Measurements from ENCODE around the gene EFNA5. TPM values are rescaled to one million over a fixed set of nuclear protein-coding genes. Genes with fewer than 3 reads are reported as not detected.
A peak's percentile ranks its signal among the peaks of the same experiment; 100 is the strongest.

Gene EFNA5
- total and polyA plus RNA-seq, 10 of the 15 experiments (the other 5 are each of a cell fraction or from before 2014, with no cell fraction given) = 0.19 to 12.6 (median 3.9) TPM

- TF ChIP-seq SIN3A (IDR thresholded peaks at IDR 0.05; ENCODE audit: low read depth, low read length) (no peak), PAX5 (IDR thresholded peaks at IDR 0.05; ENCODE audit: borderline replicate concordance, low read depth, low read length) (peak; percentile 86), PBX3 (IDR thresholded peaks at IDR 0.05; ENCODE audit: insufficient replicate concordance, low read depth, low read length) (no peak), IKZF2 (IDR thresholded peaks at IDR 0.05) (peak; percentile 96), MXI1 (IDR thresholded peaks at IDR 0.05; ENCODE audit: low read depth, low read length) (no peak), ELK1 (IDR thresholded peaks at IDR 0.05; ENCODE audit: low read depth, low read length) (no peak), MAX (IDR thresholded peaks at IDR 0.05; ENCODE audit: low read depth, low read length) (no peak), TCF3 (IDR thresholded peaks at IDR 0.05; ENCODE audit: borderline replicate concordance, insufficient read depth, low read depth, low read length) (peak; percentile 16; the same call in 1 of the 2 replicates), POLR2AphosphoS2 (IDR thresholded peaks at IDR 0.05; ENCODE audit: low read depth, low read length) (no peak), MTA3 (IDR thresholded peaks at IDR 0.05; ENCODE audit: borderline replicate concordance, low read length) (peak; percentile 66; the same call in 1 of the 2 replicates), BCL11A (IDR thresholded peaks at IDR 0.05; ENCODE audit: low read depth, low read length) (peak; percentile 88), MYB (IDR thresholded peaks at IDR 0.05; ENCODE audit: borderline replicate concordance, low read depth, low read length) (no peak), ASH2L (IDR thresholded peaks at IDR 0.05; ENCODE audit: borderline replicate concordance, low read depth) (peak; percentile 96; the same call in 1 of the 2 replicates), ETV6 (conservative IDR thresholded peaks at IDR 0.05 in 1 of 2, IDR thresholded peaks at IDR 0.05 in 1 of 2; ENCODE audit: borderline replicate concordance in 1 of 2, low read depth in 1 of 2) (peak in 1 of 2 experiments; percentile 97; a peak in 2 of 4 replicates), RCOR1 (conservative IDR thresholded peaks at IDR 0.05; ENCODE audit: low read depth, low read length) (0 out of 2 replicates have a peak, but pooled peaks have one; percentile 20), CBFB (IDR thresholded peaks at IDR 0.05; ENCODE audit: low read depth) (peak; percentile 81; the same call in 1 of the 2 replicates), E2F4 (IDR thresholded peaks at IDR 0.05; ENCODE audit: low read depth, low read length) (no peak), RB1 (IDR thresholded peaks at IDR 0.05; ENCODE audit: borderline replicate concordance) (peak; percentile 71; the same call in 1 of the 2 replicates), LARP7 (IDR thresholded peaks at IDR 0.05) (no peak), PKNOX1 (IDR thresholded peaks at IDR 0.05) (no peak), TCF7 (IDR thresholded peaks at IDR 0.05; ENCODE audit: borderline replicate concordance) (0 out of 2 replicates have a peak, but pooled peaks have one; percentile 13)
These were observed 99.8 kb downstream of the EFNA5 start (continued) for GRCh38 chr5:107570805-107571531.
